Prostate gland (tissue), 2 donors: ENCODE data around the gene SERF1B.
"Not testable (repeated sequence)": the region's sequence is repeated elsewhere in the genome, so short reads cannot be mapped to it uniquely, and the experiment has no call there.

Source experiments
- POLR2AphosphoS5 ChIP-seq: sonication (generic); formaldehyde crosslinking; IDR thresholded peaks from one replicate; pipeline ENCODE4 v1.6.1; 2017; ENCODE audit warnings: antibody characterized with exemption
- TF ChIP-seq, protein P1 (sequence below), 4 experiments: fragments of 200-600 bp in 2 of 4; fragments of 450-650 bp in 2 of 4; sonication (generic) in 2 of 4; IDR thresholded peaks; 1 replicate in 3 of 4; 2 replicates in 1 of 4; pipeline ENCODE4 v1.5.1; 2016 to 2019; ENCODE audit warnings: antibody characterized with exemption in 4 of 4, mild to moderate bottlenecking in 2 of 4, moderate library complexity in 2 of 4

- TF ChIP-seq, protein P1, sequence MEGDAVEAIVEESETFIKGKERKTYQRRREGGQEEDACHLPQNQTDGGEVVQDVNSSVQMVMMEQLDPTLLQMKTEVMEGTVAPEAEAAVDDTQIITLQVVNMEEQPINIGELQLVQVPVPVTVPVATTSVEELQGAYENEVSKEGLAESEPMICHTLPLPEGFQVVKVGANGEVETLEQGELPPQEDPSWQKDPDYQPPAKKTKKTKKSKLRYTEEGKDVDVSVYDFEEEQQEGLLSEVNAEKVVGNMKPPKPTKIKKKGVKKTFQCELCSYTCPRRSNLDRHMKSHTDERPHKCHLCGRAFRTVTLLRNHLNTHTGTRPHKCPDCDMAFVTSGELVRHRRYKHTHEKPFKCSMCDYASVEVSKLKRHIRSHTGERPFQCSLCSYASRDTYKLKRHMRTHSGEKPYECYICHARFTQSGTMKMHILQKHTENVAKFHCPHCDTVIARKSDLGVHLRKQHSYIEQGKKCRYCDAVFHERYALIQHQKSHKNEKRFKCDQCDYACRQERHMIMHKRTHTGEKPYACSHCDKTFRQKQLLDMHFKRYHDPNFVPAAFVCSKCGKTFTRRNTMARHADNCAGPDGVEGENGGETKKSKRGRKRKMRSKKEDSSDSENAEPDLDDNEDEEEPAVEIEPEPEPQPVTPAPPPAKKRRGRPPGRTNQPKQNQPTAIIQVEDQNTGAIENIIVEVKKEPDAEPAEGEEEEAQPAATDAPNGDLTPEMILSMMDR (IDR thresholded peaks at IDR 0.05) = not testable (repeated sequence)
- TF ChIP-seq POLR2AphosphoS5 = not testable (repeated sequence)
These were observed 33.3 kb upstream of the SERF1B start for GRCh38 chr5:69991713-69992112.
